A549 (cell line): Measurements from ENCODE around the gene ZNF282.

Experiments
- CTCF ChIP-seq: fragments of >200 bp; sonication (Bioruptor Twin); formaldehyde crosslinking; IDR thresholded peaks from 3 replicates; pipeline ENCODE4 v1.5.1; 2016
- REST ChIP-seq: fragments of 200-600 bp; sonication (generic); IDR thresholded peaks from 2 replicates; pipeline ENCODE4 v1.6.1; 2016; ENCODE audit warnings: antibody characterized with exemption, mild to moderate bottlenecking, moderate library complexity

DNA sequence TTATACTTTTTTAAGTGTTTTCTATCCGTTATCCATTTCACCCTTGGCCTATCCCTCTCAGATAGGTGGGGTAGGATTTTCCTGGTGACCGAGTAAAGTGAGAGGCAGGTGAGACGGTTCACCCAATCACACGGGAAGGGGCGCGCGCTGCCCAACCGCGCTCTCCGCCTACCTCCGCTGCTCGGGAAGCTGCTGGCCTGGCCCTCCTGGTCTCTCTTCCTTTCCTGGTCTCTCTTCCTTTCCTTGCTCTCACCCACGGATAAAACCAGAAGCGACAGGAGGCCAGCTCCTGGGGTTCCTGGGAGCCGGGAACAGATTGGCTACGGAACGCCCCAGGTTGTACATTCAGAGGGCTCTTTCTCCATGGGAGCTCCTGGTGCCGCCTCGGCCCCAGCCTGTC is 29.8 kb downstream of the ZNF282 start:
- no peak for TF ChIP-seq CTCF
- no peak for TF ChIP-seq REST
